Glutamatergic neuron (in vitro differentiated cells): ENCODE results near the gene ARHGAP28. TPM values are rescaled to one million over a fixed set of nuclear protein-coding genes. Genes with fewer than 3 reads are reported as not detected.

ENCODE experiments used
- DNase-seq: peaks from one replicate; pipeline ENCODE4 v3.0.0; 2022
- H3K27ac Mint-ChIP-seq: one replicate; pipeline ENCODE4 v1.8.0; 2020; ENCODE audit warnings: mild to moderate bottlenecking, mixed read lengths, inconsistent platforms; ENCODE audit not compliant: unreplicated experiment
- H3K27me3 Mint-ChIP-seq: one replicate; pipeline ENCODE4 v1.8.0; 2020; ENCODE audit warnings: mild to moderate bottlenecking, moderate library complexity, mixed read lengths, inconsistent platforms; ENCODE audit not compliant: unreplicated experiment
- H3K36me3 Mint-ChIP-seq: one replicate; pipeline ENCODE4 v1.8.0; 2020; ENCODE audit warnings: mild to moderate bottlenecking, mixed read lengths, inconsistent platforms; ENCODE audit not compliant: unreplicated experiment
- H3K4me1 Mint-ChIP-seq: one replicate; pipeline ENCODE4 v1.8.0; 2020; ENCODE audit warnings: mild to moderate bottlenecking, low read depth, mixed read lengths, inconsistent platforms; ENCODE audit not compliant: unreplicated experiment
- H3K4me3 Mint-ChIP-seq: one replicate; pipeline ENCODE4 v1.8.0; 2020; ENCODE audit warnings: mild to moderate bottlenecking, mixed read lengths, inconsistent platforms; ENCODE audit not compliant: unreplicated experiment
- H3K9me3 Mint-ChIP-seq: one replicate; pipeline ENCODE4 v1.8.0; 2020; ENCODE audit warnings: mild to moderate bottlenecking, moderate library complexity, mixed read lengths, inconsistent platforms; ENCODE audit not compliant: unreplicated experiment
- CTCF ChIP-seq: fragments of 200-600 bp; sonication (generic); IDR thresholded peaks from one replicate; pipeline ENCODE4 v1.5.0; 2021; ENCODE audit not compliant: partially characterized antibody, unreplicated experiment
- total RNA-seq: library from RNA; stranded (reverse); fragmentation: NEBNext Ultra II Directional; extraction: Animal tissue kit (Norgen Biotek cat#: 25700); gene quantifications from one replicate; pipeline ENCODE4 v1.2.1, GENCODE V29; 2021; ENCODE audit not compliant: unreplicated experiment

The ARHGAP28 gene
- total RNA-seq, 1 donor from 2014 or later: 36.8 TPM

DNA sequence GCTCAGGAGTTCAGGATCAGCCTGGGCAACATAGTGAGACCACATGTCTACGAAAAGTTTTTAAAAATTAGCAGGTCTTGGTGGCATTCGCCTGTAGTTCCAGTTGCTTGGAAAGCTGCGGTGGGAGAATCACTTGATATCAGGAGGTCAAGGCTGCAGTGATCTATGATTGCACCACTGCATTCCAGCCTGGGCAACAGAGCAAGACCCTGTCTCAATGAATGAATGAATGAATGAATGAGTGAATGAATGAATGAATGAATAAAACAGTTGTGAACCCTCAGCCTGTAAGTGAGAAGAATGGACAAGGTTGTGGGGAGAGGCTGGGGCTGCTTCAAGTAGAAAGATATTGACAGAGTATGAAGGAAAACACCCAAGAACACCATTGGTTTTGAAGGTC, 48.0 kb downstream of the ARHGAP28 start:
- H3K27me3 Mint-ChIP-seq: peaks cover 4% of the 10 kb centered on the region
- DNase-seq: no peak
- no peaks in the 10 kb centered on the region for H3K9me3 Mint-ChIP-seq
- peaks cover 26% of the 10 kb centered on the region for H3K4me1 Mint-ChIP-seq
- no peak overlapping the region for H3K27ac Mint-ChIP-seq
- no peak for TF ChIP-seq CTCF
- no peak overlapping the region for H3K4me3 Mint-ChIP-seq
- no peaks in the 10 kb centered on the region for H3K36me3 Mint-ChIP-seq

DNA sequence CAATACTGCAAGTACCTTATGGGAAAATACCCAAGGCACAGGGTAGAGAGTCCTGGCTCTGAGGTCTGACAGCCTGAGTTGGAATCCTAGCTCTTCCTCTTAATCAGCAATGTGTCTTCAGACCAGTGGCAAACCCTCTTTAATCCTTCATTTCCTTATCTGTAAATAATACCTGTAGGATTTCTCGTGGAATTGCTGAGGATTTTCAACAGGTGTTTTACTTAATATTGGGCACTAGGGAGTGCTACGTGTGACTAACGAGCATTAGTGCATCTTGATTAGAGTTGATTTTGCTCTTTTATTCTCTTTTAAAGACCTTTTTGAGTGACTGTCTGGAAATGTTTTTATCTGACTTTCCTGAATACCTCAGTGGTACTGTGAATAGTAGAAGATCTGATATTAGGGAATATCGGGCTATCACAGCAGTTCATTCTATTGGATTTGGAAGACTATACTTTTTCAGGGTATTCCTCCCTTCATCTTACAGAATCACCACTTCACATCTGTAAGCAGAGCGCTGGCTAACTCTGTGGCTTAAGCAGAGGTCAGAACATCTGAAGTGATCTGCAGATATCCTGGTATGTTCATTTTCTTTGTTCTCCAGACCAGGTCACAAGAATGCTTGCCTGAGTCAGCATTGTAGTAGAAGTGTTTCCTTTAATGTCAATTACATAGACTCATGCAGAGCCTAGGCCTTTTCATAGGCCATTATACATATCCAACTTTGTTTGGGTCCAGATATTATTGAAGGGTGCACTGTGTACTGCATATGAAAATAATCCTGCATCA, 49.1 kb downstream of the ARHGAP28 start:
- no peak for DNase-seq
- no peak overlapping the region for H3K4me3 Mint-ChIP-seq
- no peak for TF ChIP-seq CTCF
- no peak overlapping the region for H3K27ac Mint-ChIP-seq
- no peaks in the 10 kb centered on the region for H3K9me3 Mint-ChIP-seq
- H3K36me3 Mint-ChIP-seq: no peaks in the 10 kb centered on the region
- peaks cover 26% of the 10 kb centered on the region for H3K4me1 Mint-ChIP-seq
- H3K27me3 Mint-ChIP-seq: peaks cover 4% of the 10 kb centered on the region

GRCh38 chr18:6781142-6781714, 51.7 kb downstream of the ARHGAP28 start:
- Mint-ChIP-seq H3K27ac (no peak overlapping the region), H3K4me3 (no peak overlapping the region), H3K9me3 (no peaks in the 10 kb centered on the region), H3K36me3 (no peaks in the 10 kb centered on the region), H3K4me1 (peaks cover 17% of the 10 kb centered on the region), H3K27me3 (no peaks in the 10 kb centered on the region)
- DNase-seq: peak; percentile 34
- no peak for TF ChIP-seq CTCF

DNA sequence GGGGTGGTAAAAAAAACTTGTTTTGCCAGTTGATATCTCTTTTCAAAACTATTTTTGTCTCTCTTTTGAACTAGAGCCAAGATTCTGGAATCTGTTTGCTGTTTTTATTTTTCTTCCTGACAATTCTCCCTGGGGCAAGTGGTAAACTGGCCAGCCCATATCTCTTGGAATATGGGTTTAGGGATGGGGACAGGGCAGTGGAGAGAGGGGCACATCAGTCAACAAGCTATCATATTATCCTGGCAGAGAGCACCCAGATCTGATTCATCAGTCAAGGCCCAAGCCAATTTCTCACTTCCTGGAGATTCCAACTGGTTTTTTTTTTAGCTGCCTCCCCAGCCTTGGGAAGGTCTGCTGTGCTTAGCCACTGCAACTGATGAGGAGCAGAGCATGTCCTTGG, 52.3 kb downstream of the ARHGAP28 start:
- Mint-ChIP-seq H3K9me3 (no peaks in the 10 kb centered on the region), H3K27ac (no peak overlapping the region), H3K4me1 (peaks cover 14% of the 10 kb centered on the region), H3K4me3 (no peak overlapping the region), H3K27me3 (no peaks in the 10 kb centered on the region), H3K36me3 (no peaks in the 10 kb centered on the region)
- DNase-seq: no peak
- no peak for TF ChIP-seq CTCF

DNA sequence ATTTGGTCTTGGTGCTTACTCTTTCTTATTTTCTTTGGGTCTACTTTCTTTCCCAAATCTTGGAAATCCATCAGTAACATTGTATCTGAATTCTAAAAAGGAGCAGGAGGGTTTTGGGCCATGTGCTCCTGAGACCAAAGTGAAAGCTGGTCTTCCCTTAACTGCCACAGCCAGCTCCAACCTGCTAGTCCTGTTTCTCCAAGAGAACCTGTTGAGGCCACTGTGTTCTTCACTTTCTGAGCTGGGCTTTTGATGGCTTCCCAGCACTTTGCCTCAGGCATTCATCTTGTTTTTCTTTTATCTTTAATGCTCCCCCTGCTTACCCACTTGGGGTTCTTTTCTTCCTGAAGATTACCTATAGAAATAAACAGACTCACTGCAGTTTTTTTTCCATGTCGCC, 53.3 kb downstream of the ARHGAP28 start:
- Mint-ChIP-seq H3K36me3 (peaks cover 1% of the 10 kb centered on the region), H3K27ac (no peak overlapping the region), H3K27me3 (no peaks in the 10 kb centered on the region), H3K4me1 (peaks cover 14% of the 10 kb centered on the region), H3K9me3 (no peaks in the 10 kb centered on the region), H3K4me3 (no peak overlapping the region)
- no peak for DNase-seq
- TF ChIP-seq CTCF: no peak
